Measurements from ENCODE around the gene FHIT. TPM values are rescaled to one million over a fixed set of nuclear protein-coding genes. Genes with fewer than 3 reads are reported as not detected.
"Not testable (repeated sequence)": the region's sequence is repeated elsewhere in the genome, so short reads cannot be mapped to it uniquely, and the experiment has no call there.

Gene FHIT
- polyA plus RNA-seq, 1 donor from 2014 or later = 17.3 TPM

- Mint-ChIP-seq H3K36me3 (no peaks in the 10 kb centered on the region), H3K4me3 (no peak overlapping the region), H3K27ac (no peak overlapping the region), H3K9me3 (no peaks in the 10 kb centered on the region), H3K27me3 (peaks cover 3% of the 10 kb centered on the region), H3K4me1 (peaks cover 0 to 5% (median 0%) of the 10 kb centered on the region in 3 donors)
Measured at GRCh38 chr3:60579734-60580133, 671.5 kb downstream of the FHIT start.

GRCh38 chr3:60578936-60579335 is 672.3 kb downstream of the FHIT start:
- Mint-ChIP-seq H3K27ac (no peak overlapping the region), H3K9me3 (no peaks in the 10 kb centered on the region), H3K4me3 (no peak overlapping the region), H3K36me3 (no peaks in the 10 kb centered on the region), H3K27me3 (peaks cover 3% of the 10 kb centered on the region), H3K4me1 (peaks cover 0 to 5% (median 0%) of the 10 kb centered on the region in 3 donors)

GRCh38 chr3:60577601-60578000 is 673.7 kb downstream of the FHIT start:
- H3K27me3 Mint-ChIP-seq = peaks cover 3% of the 10 kb centered on the region
- H3K27ac Mint-ChIP-seq = no peak overlapping the region
- no peaks in the 10 kb centered on the region for H3K9me3 Mint-ChIP-seq
- no peaks in the 10 kb centered on the region for H3K36me3 Mint-ChIP-seq
- peaks cover 0 to 5% (median 0%) of the 10 kb centered on the region in 3 donors for H3K4me1 Mint-ChIP-seq
- H3K4me3 Mint-ChIP-seq = no peak overlapping the region

- Mint-ChIP-seq H3K4me3 (peak overlapping the region in 1 of 4 donors; percentile 49), H3K9me3 (no peaks in the 10 kb centered on the region), H3K36me3 (no peaks in the 10 kb centered on the region), H3K27me3 (peaks cover 3% of the 10 kb centered on the region), H3K27ac (no peak overlapping the region), H3K4me1 (peaks cover 0 to 5% (median 0%) of the 10 kb centered on the region in 3 donors)
Measured at GRCh38 chr3:60575718-60576272, 675.5 kb downstream of the FHIT start.

- Mint-ChIP-seq H3K36me3 (no peaks in the 10 kb centered on the region), H3K9me3 (no peaks in the 10 kb centered on the region), H3K4me1 (peaks cover 0 to 5% (median 0%) of the 10 kb centered on the region in 3 donors), H3K27ac (no peak overlapping the region), H3K4me3 (no peak overlapping the region), H3K27me3 (peaks cover 3% of the 10 kb centered on the region)
Measured at GRCh38 chr3:60574046-60574769, 677.0 kb downstream of the FHIT start.

GRCh38 chr3:60573494-60573893 is 677.8 kb downstream of the FHIT start:
- H3K9me3 Mint-ChIP-seq = no peaks in the 10 kb centered on the region
- peaks cover 0 to 5% (median 0%) of the 10 kb centered on the region in 3 donors for H3K4me1 Mint-ChIP-seq
- peaks cover 3% of the 10 kb centered on the region for H3K27me3 Mint-ChIP-seq
- H3K4me3 Mint-ChIP-seq = no peak overlapping the region
- no peak overlapping the region for H3K27ac Mint-ChIP-seq
- no peaks in the 10 kb centered on the region for H3K36me3 Mint-ChIP-seq

GRCh38 chr3:60571511-60571910 is 679.7 kb downstream of the FHIT start:
- no peak overlapping the region for H3K4me3 Mint-ChIP-seq
- H3K4me1 Mint-ChIP-seq = no peaks in the 10 kb centered on the region
- peak overlapping the region in 1 of 3 donors; percentile 17 for H3K27ac Mint-ChIP-seq
- no peaks in the 10 kb centered on the region for H3K9me3 Mint-ChIP-seq
- H3K27me3 Mint-ChIP-seq = peaks cover 3% of the 10 kb centered on the region
- H3K36me3 Mint-ChIP-seq = peaks cover 2% of the 10 kb centered on the region

- Mint-ChIP-seq H3K9me3 (no peaks in the 10 kb centered on the region), H3K36me3 (no peaks in the 10 kb centered on the region), H3K27me3 (peaks cover 4% of the 10 kb centered on the region), H3K4me3 (no peak overlapping the region), H3K4me1 (peaks cover 6 to 15% (median 10%) of the 10 kb centered on the region in 3 donors), H3K27ac (no peak overlapping the region)
Measured at GRCh38 chr3:60557122-60557521, 694.1 kb downstream of the FHIT start.

- Mint-ChIP-seq H3K27me3 (peaks cover 4% of the 10 kb centered on the region), H3K4me3 (peak overlapping the region in 2 of 4 donors; percentile 48 to 53), H3K36me3 (no peaks in the 10 kb centered on the region), H3K9me3 (no peaks in the 10 kb centered on the region), H3K4me1 (peaks cover 6 to 15% (median 10%) of the 10 kb centered on the region in 3 donors), H3K27ac (no peak overlapping the region)
Measured at GRCh38 chr3:60555686-60556354, 695.4 kb downstream of the FHIT start.

GRCh38 chr3:60553144-60553543 is 698.1 kb downstream of the FHIT start:
- no peaks in the 10 kb centered on the region for H3K36me3 Mint-ChIP-seq
- H3K4me3 Mint-ChIP-seq = no peak overlapping the region
- peaks cover 4% of the 10 kb centered on the region for H3K27me3 Mint-ChIP-seq
- peaks cover 0 to 2% (median 0%) of the 10 kb centered on the region in 3 donors for H3K9me3 Mint-ChIP-seq
- H3K4me1 Mint-ChIP-seq = peaks cover 6 to 15% (median 10%) of the 10 kb centered on the region in 3 donors
- H3K27ac Mint-ChIP-seq = no peak overlapping the region

- H3K36me3 Mint-ChIP-seq = no peaks in the 10 kb centered on the region
Measured at GRCh38 chr3:60552581-60552980, 698.7 kb downstream of the FHIT start.

GRCh38 chr3:60551455-60552209 is 699.6 kb downstream of the FHIT start:
- no peak overlapping the region for H3K27ac Mint-ChIP-seq
- H3K9me3 Mint-ChIP-seq = peaks cover 0 to 2% (median 1%) of the 10 kb centered on the region in 3 donors
- H3K4me1 Mint-ChIP-seq = peaks cover 6 to 12% (median 10%) of the 10 kb centered on the region in 3 donors
- no peak overlapping the region for H3K4me3 Mint-ChIP-seq
- peaks cover 4% of the 10 kb centered on the region for H3K27me3 Mint-ChIP-seq
- H3K36me3 Mint-ChIP-seq = no peaks in the 10 kb centered on the region

More at GRCh38 chr3:60552581-60552980, 698.7 kb downstream of the FHIT start:
- H3K27ac Mint-ChIP-seq = no peak overlapping the region
- H3K4me1 Mint-ChIP-seq = peaks cover 6 to 15% (median 10%) of the 10 kb centered on the region in 3 donors
- H3K9me3 Mint-ChIP-seq = peaks cover 0 to 2% (median 1%) of the 10 kb centered on the region in 3 donors
- H3K4me3 Mint-ChIP-seq = no peak overlapping the region
- H3K27me3 Mint-ChIP-seq = peaks cover 4% of the 10 kb centered on the region

- Mint-ChIP-seq H3K4me3 (no peak overlapping the region), H3K36me3 (no peaks in the 10 kb centered on the region), H3K9me3 (peaks cover 0 to 2% (median 1%) of the 10 kb centered on the region in 3 donors), H3K4me1 (peaks cover 0 to 7% (median 0%) of the 10 kb centered on the region in 3 donors), H3K27me3 (no peaks in the 10 kb centered on the region), H3K27ac (no peak overlapping the region)
Measured at GRCh38 chr3:60549863-60550262, 701.4 kb downstream of the FHIT start.

- no peaks in the 10 kb centered on the region for H3K36me3 Mint-ChIP-seq
- peaks cover 0 to 7% (median 0%) of the 10 kb centered on the region in 3 donors for H3K4me1 Mint-ChIP-seq
- no peaks in the 10 kb centered on the region for H3K27me3 Mint-ChIP-seq
- peaks cover 0 to 7% (median 2%) of the 10 kb centered on the region in 3 donors for H3K9me3 Mint-ChIP-seq
- no peak overlapping the region for H3K27ac Mint-ChIP-seq
- H3K4me3 Mint-ChIP-seq = no peak overlapping the region
Measured at GRCh38 chr3:60542995-60543394, 708.3 kb downstream of the FHIT start.

GRCh38 chr3:60539394-60539793 is 711.9 kb downstream of the FHIT start:
- H3K9me3 Mint-ChIP-seq, H3K36me3 Mint-ChIP-seq, H3K4me3 Mint-ChIP-seq, H3K4me1 Mint-ChIP-seq, H3K27ac Mint-ChIP-seq, H3K27me3 Mint-ChIP-seq: not testable (repeated sequence)

Measured in IgD-negative memory B cell (primary cell).